HG03571 (cell line): ENCODE measurements around the gene OSBPL9.
"Not testable (repeated sequence)": the region's sequence is repeated elsewhere in the genome, so short reads cannot be mapped to it uniquely, and the experiment has no call there.

Experiments used
- ATAC-seq: cut with Tn5 transposase; IDR thresholded peaks from one replicate; pipeline ENCODE4 v1.9.1; 2021; ENCODE audit not compliant: unreplicated experiment

OSBPL9 gene

GRCh38 chr1:51607681-51608095 is 9.2 kb upstream of the OSBPL9 start:
- no peak for ATAC-seq

GRCh38 chr1:51610104-51610503 is 6.8 kb upstream of the OSBPL9 start:
- ATAC-seq, result not testable (repeated sequence)

- no peak for ATAC-seq
Observed at GRCh38 chr1:51610637-51611036, 6.3 kb upstream of the OSBPL9 start.

DNA sequence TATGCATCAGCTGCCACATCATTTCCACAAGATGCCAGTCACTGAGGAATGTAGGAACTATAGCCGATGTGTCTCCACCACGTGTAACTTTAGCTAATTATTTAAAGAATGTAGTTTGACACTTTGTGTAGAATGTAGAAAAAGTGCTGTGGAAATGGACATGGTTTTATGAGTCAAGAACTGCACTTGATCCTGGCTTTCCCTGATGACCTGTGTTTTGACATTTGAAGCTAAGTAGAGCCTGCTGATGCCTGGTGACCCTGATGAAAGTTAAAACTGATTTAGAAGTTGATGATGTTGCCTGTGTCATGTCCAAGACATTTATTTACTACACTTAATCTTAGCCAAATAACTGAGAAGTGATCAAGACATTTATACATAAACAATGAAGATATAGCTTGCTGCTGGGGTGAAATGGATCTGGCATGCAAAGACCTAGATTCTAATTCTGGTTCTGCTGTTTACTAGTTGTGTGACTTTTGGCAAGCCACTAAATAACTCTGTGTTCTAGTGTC is 4.4 kb upstream of the OSBPL9 start:
- no peak for ATAC-seq

DNA sequence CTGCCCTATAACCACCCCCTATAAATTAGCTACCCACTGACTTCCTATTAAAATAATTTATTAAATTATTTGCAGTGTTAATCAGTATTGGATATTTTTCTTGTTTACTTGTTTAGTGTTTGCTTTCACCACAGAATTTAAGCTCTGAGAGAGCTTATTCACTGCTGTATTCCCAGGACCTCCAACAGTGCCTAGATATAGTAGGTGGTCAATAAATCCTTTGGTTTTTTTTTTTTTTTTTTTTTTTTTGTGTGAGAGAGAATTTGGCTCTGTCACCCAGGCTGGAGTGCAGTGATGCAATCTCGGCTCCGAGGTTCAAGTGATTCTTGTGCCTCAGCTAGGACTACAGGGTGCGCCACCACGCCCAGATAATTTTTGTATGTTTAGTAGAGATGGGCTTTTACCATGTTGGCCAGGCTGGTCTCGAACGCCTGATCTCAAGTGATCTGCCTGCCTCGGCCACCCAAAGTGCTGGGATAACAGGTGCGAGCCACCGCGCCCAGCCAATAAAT is 1.1 kb upstream of the OSBPL9 start:
- ATAC-seq, result no peak

DNA sequence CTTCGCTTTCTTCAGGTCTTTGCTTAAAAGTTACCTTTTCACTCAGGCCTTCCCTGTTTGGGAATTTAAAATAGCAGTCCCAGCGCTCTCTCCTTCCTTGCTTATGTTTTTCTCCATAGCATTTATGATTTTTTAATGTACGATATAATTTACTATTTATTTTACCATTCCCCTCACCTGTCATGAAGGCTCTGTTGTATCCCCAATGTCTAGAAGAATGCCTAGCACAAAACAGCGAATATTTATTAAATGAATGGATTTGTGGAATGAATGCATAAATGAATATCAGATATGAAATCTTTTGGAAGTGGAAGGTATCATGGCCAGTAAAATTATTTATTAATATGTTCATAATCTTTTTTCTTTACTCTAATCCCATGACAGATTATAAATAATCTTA is 402 bp upstream of the OSBPL9 start:
- ATAC-seq, result no peak

GRCh38 chr1:51618715-51619114 is 1.8 kb downstream of the OSBPL9 start:
- no peak for ATAC-seq

DNA sequence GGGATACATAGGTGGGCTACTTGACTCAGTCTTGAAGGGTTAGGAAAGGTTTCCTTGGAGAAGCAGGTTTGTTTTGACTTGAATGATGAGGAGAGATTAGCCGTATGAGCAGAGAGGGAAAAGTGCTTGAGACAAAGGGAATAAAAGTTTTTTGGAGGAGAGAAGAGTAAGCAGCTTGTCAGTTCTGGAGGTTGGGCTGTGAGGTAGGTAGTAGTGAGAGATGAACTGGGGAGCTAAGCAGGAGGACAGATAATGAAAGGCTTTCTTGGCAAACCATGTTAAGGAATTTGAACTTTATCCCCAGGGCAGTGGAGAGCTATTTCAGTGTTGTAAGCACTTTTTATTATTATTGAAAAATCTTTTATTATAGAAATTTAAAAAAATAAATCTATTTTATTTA is 3.6 kb downstream of the OSBPL9 start:
- ATAC-seq, result no peak

- ATAC-seq, result no peak
Observed at GRCh38 chr1:51621161-51621560, 4.3 kb downstream of the OSBPL9 start.

DNA sequence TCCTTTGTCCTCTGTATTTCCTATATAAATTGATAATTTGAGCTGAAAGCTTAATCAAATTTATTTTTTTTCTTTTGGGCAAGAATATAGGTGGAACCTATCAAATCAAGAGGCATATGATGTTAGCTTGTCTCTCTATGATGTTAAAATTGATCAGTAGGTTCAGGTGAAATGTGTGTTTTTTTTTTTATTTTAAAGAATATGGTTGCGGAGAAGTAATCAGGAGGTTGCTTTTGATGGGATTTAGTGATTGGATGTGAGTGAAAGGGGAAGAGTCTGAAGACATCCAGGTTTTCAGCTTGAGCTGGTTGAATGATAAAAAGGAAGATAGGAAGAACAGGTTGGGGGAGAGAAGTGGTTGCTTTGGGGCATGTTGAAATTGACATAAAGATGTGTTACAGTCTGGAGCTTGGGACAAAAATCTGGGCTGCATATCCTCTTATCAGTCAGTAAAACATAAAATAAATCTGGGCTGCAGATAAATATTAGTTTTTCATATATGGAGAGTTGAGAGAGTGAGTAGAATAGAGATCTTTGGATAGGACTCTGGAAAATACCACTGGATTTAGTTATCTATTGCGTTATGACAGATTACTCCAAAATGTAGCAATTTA is 5.1 kb downstream of the OSBPL9 start:
- ATAC-seq, result no peak

DNA sequence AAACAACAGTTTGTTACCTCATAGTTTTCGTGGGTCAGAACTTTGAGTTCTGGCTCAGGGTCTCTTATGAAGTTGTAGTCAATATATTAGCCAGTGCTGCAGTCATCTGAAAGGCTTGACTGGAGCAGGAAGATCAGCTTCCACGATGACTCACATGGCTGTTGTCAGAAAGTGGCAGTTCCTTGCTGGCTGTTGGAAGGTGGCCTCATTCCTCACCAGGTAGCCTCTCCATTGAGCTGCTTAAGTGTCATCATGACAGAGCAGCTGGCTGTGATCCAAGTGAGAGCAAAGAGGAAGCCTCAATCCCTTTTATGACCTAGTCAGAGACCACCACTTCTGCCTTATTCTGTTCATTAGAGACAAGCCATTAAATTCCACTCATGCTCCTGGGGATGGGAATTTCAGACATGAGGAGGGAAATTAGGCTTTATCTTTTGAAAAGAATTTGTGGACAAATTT is 5.6 kb downstream of the OSBPL9 start:
- ATAC-seq, result no peak

DNA sequence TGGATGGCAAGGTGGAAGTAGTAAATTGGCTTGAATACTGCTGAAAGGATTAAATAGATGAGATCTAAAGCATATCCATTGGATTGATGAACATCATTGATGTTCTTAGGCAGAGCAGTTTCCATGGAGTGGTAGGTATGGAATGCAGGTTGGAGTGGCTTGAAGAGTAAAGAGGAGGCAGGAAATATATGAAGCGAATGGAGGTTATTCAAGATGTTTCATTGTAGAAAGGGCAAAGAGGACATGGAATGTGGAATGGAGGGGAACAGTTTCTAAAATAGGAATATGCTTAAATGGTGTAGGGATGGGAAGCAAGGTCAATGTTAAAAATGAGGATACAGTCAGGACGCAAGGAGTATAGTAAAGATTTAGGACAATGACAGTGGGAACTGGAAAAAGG is 6.1 kb downstream of the OSBPL9 start:
- ATAC-seq, result no peak

DNA sequence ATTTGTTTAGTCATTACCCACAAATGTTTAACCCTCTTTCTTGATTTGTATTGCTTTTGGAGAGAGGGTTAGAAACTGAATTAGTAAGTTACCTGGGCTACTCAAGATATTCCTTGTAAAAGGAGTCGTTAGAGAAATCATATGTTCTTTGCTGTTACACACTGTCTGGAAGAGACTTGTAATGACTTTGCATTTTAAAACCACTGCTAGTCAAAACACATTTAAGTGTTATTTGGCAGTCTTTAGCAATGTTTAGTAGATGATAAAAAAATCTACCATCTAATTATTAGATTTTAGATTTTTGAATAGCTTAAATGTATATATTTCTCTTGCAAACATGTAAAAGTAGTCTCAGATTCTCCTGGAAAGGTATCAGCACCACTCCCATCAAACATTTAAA is 6.6 kb downstream of the OSBPL9 start:
- ATAC-seq, result no peak

- no peak for ATAC-seq
Observed at GRCh38 chr1:51624855-51625254, 8.0 kb downstream of the OSBPL9 start.

- no peak for ATAC-seq
Observed at GRCh38 chr1:51627672-51628071, 10.8 kb downstream of the OSBPL9 start.

GRCh38 chr1:51628715-51629590 is 12.1 kb downstream of the OSBPL9 start:
- ATAC-seq, result no peak

DNA sequence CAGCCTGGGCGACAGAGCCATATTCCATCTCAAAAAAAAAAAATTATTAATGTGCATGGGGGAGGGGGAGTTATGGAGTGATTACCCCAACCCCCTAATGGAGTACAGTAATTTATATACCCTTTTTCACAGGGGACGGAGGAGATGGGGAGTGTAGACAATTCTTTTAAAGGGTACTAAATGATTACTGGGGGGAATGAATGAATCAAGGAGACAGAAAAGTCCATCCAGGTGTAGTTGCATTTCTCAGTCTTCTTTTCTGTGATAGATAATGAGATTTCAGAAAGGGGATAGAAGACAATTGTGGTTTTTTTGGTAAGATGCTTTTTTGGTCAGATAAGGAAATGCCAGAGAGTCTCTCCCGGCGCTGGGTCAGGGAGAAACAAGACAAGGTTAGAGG is 13.0 kb downstream of the OSBPL9 start:
- ATAC-seq, result no peak

DNA sequence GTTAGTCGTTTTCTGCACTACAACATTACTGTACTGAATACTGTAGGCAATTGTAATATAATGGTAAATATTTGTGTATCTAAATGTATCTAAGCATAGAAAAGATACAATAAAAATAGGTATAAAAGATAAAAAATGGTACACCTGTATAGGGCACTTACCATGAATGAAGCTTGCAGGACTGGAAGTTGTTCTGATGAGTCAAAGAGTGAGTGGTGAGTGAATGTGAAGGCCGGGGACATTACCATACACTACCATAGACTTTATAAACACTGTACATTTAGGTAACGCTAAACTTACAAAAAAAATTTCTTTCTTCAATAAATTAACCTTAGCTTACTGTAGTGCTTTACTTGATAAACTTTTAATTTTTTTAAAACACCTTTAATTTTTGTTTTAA is 13.5 kb downstream of the OSBPL9 start:
- ATAC-seq, result no peak

GRCh38 chr1:51630922-51631321 is 14.0 kb downstream of the OSBPL9 start:
- no peak for ATAC-seq

DNA sequence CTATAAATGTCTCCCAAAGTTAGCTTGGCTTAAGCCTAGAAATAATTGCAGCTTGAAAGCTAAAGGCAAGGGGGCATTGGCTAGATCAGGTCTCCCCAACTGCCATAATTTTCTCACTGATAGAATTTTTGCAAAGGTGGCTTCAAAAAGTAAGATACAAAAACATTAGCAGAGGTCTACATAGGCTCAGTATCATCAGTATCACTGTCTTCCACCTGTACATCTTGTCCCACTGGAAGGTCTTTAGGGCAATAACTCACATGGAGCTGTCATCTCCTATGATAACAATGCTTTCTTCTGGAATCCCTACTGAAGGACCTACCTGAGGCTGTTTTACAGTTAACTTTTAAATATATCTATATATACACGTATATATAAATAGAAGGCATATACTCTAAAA is 14.9 kb downstream of the OSBPL9 start:
- no peak for ATAC-seq

GRCh38 chr1:51634618-51635017 is 17.7 kb downstream of the OSBPL9 start:
- ATAC-seq, result no peak

DNA sequence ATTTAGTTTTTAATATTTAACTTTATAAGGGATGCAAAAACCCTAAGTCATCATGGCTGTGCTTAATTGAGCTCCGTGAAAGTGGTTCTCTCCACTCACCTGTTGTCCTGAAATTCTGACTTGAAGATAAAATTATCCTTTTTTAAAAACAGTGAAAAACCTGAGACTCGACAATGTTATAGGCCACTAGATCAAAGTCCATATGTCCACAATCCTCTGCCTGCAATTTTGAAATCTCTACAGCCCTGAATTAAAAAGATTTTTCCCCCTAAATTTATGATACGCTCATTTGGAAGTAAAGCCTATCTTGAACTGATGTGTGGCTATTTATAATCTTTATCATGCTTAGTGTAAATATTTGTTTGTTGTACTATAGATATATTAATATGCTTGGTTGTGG is 18.7 kb downstream of the OSBPL9 start:
- ATAC-seq, result no peak
